Breast epithelium (tissue), 3 donors: ENCODE data around the gene AK5.

Source experiments
- CTCF ChIP-seq, 3 donors: fragments of 450-650 bp; IDR thresholded peaks; one replicate each; pipeline ENCODE4 v1.5.1; 2016 to 2017; ENCODE audit warnings: antibody characterized with exemption in 3 of 3, mild to moderate bottlenecking in 3 of 3, moderate library complexity in 3 of 3
- POLR2A ChIP-seq: fragments of 450-650 bp; IDR thresholded peaks from one replicate; pipeline ENCODE4 v1.6.1; 2016; ENCODE audit warnings: antibody characterized with exemption, mild to moderate bottlenecking, moderate library complexity

GRCh38 chr1:77383236-77383635 is 101.4 kb downstream of the AK5 start:
- TF ChIP-seq CTCF (IDR thresholded peaks at IDR 0.05) (no peak), POLR2A (no peak)
